ENCODE measurements around the gene SYNGR3. TPM values are rescaled to one million over a fixed set of nuclear protein-coding genes. Genes with fewer than 3 reads are reported as not detected.
"Not testable (repeated sequence)": the region's sequence is repeated elsewhere in the genome, so short reads cannot be mapped to it uniquely, and the experiment has no call there.

Gene SYNGR3
- 5.6 and 9.6 TPM in 2 replicates for total RNA-seq

- DNase-seq (ENCODE audit: extremely low read depth, low read depth, low spot score) = no peak
Observed at GRCh38 chr16:1989209-1990100, at the start of gene SYNGR3. TSS of gene SYNGR3 (plus strand) at chr16:1989970. CDS start at chr16:1990103, 133 bp downstream.

GRCh38 chr16:1940273-1941161 lies 49.3 kb upstream of the SYNGR3 start:
- no peak for DNase-seq (ENCODE audit: extremely low read depth, low read depth, low spot score)

- no peak for DNase-seq (ENCODE audit: extremely low read depth, low read depth, low spot score)
Observed at GRCh38 chr16:1941162-1942046, 48.4 kb upstream of the SYNGR3 start.

- DNase-seq (ENCODE audit: extremely low read depth, low read depth, low spot score) = no peak
Observed at GRCh38 chr16:1942047-1942809, 47.5 kb upstream of the SYNGR3 start.

- DNase-seq (ENCODE audit: extremely low read depth, low read depth, low spot score) = peak; percentile 72
Observed at GRCh38 chr16:1942810-1943726, 46.7 kb upstream of the SYNGR3 start, which contains the start of gene MSRB1. TSS of gene MSRB1 (minus strand) at chr16:1943199. CDS start at chr16:1943156, 43 bp downstream.

GRCh38 chr16:1944612-1945199 lies 45.1 kb upstream of the SYNGR3 start:
- no peak for DNase-seq (ENCODE audit: extremely low read depth, low read depth, low spot score)

- DNase-seq (ENCODE audit: extremely low read depth, low read depth, low spot score) = no peak
Observed at GRCh38 chr16:1945559-1946391, 44.0 kb upstream of the SYNGR3 start.

- no peak for DNase-seq (ENCODE audit: extremely low read depth, low read depth, low spot score)
Observed at GRCh38 chr16:1946495-1947368, 43.0 kb upstream of the SYNGR3 start.

- no peak for DNase-seq (ENCODE audit: extremely low read depth, low read depth, low spot score)
Observed at GRCh38 chr16:1947369-1947670, 42.5 kb upstream of the SYNGR3 start.

GRCh38 chr16:1949507-1949906 lies 40.3 kb upstream of the SYNGR3 start:
- DNase-seq (ENCODE audit: extremely low read depth, low read depth, low spot score) = no peak

GRCh38 chr16:1950047-1950446 lies 39.7 kb upstream of the SYNGR3 start:
- no peak for DNase-seq (ENCODE audit: extremely low read depth, low read depth, low spot score)

- no peak for DNase-seq (ENCODE audit: extremely low read depth, low read depth, low spot score)
Observed at GRCh38 chr16:1950559-1950958, 39.2 kb upstream of the SYNGR3 start.

- no peak for DNase-seq (ENCODE audit: extremely low read depth, low read depth, low spot score)
Observed at GRCh38 chr16:1953734-1954133, 36.0 kb upstream of the SYNGR3 start.

GRCh38 chr16:1957434-1958142 lies 32.2 kb upstream of the SYNGR3 start:
- DNase-seq (ENCODE audit: extremely low read depth, low read depth, low spot score) = not testable (repeated sequence)

GRCh38 chr16:1958143-1958491 lies 31.7 kb upstream of the SYNGR3 start:
- DNase-seq (ENCODE audit: extremely low read depth, low read depth, low spot score) = not testable (repeated sequence)

GRCh38 chr16:1958715-1959268 lies 31.0 kb upstream of the SYNGR3 start:
- DNase-seq (ENCODE audit: extremely low read depth, low read depth, low spot score) = no peak
